DMS53 (cell line): ENCODE measurements around the gene RARRES2.

Experiments used
- DNase-seq: peaks from one replicate; lab custom pipeline; 2025; lab: John Stamatoyannopoulos, UW

RARRES2 gene

DNA sequence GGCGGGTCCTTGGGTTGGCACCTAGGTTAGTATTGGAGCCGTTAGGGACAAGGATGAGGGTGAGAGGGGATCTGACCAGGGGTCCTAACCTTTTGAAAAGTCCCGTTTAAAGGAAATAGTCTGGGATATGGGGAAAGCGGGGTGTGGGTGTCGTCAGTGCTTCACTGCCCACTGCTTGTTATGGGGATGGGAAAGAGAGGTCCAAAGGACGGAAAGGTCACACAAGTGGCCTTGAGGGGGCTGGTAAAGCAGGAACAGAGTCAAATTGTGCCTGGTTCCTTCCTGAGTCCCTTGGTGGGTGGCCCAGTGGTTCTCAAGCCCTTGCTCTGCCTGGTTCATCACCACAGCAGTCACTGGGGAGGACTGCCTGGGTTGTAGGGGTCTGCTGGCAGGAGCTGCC is 35.1 kb upstream of the RARRES2 start:
- no peak for DNase-seq

DNA sequence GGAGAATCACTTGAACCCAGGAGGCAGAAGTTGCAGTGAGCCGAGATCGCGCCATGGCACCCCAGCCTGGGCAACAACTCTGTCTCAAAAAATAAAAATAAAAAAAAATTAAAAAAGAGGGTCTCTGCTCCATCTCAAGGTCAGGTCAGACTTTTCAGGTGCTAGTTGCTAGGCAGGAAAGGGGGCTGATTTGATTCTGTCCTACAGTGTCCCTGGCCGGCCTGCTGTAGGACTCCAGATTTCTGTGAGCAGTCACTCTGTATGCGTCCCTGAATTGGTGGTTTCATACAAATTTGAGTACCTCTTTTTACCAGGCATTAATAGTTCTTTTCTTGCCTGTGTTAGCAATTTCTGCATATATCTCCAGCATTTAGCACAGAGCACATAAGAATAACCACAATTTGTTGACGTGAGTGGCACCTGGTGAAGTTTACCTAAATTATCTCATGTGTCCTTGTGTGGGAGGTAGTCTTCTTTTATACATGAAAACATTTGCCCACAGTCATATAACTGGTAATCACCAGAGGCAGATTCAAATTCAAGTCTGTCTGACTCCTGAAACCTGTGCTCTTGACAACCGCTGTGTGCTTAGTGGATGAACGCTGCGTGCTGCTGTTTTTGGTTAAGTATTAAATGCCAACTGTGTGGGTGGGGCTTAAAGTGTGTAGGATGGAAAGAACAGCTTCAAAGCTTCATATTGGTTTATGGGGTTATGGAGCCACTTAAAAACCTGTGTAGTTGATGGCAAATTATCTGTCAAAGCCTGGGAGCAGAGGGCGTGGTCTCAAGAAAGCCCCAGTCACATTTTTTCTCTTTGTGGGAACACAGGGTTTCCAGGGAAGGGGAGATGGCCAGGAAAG is 34.5 kb upstream of the RARRES2 start:
- DNase-seq = peak; percentile 71

DNA sequence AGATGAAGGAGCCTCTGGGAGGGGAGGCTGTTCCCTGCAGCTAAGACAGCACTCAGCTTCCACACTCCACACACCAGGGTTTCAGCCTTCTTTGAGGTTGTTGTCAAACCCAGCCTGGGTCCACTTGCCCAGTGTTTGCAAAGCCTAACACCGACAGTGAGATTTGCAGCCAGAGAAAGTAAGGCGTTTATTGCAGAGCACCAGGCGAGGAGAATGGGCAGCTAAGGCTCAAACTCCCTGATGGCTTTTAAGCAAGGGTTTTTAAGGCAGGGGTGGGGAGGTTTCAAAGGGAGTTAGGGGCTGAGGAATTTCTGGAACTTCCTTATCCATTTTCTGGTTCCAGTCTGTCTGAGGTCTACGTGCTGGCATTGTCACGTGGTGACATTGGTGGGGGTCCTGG is 33.0 kb upstream of the RARRES2 start:
- peak; percentile 32 for DNase-seq

DNA sequence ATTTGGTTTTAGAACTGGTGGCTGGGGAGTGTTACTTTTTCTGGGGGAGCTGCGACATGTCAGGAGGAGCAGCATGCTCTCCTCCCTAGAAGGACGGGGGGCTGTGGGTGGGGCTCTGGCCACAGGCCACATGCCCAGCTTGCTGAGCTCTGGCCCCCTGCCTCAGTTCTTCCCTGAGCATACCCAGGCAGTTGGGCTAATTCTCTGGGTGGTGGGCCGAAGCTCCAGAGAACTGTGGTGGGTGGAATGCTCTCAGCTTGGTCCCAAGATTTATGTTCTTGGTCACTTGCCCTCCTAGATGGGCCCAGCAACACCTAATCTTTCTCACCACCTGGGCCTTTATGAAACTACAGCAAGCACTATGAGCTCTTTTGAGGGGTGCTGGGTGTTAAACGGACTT is 32.6 kb upstream of the RARRES2 start:
- no peak for DNase-seq

DNA sequence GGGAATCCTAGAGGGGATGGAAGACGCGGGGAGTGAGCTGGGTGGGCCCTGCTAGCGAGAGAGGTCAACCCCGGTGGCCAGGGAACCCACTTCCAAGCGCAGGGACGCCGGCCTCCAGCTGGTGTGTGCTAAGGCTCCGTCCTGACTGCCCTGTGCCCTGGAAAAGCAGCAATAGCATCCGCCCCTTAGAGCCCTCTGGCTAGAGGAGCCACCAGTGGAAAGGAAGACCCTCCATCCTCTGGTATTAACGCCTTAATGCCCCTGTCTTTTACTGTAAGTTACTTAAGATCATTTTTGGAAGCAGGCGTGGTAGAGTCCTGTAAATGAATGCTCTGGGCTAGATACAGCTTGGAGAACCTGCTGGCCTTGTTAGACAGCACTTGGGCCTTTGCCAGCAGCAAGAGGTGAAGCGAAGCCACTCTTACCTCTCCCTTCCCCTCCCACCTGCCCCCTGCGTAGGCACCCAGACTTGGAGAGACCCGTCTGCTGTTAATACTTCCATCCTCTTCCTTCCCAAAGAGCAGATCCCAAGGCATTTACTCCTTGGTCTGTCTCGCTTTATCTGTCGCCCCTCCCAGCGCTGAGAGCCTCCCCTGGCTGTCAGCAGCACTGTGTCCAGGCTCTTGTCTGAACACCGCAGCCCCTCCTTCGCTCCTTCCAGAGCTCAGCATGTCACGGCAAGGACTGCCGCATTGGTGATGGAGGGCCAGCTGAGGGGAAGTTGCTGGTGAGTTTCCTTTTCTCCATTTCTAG is 31.8 kb upstream of the RARRES2 start:
- DNase-seq = peak; percentile 44

DNA sequence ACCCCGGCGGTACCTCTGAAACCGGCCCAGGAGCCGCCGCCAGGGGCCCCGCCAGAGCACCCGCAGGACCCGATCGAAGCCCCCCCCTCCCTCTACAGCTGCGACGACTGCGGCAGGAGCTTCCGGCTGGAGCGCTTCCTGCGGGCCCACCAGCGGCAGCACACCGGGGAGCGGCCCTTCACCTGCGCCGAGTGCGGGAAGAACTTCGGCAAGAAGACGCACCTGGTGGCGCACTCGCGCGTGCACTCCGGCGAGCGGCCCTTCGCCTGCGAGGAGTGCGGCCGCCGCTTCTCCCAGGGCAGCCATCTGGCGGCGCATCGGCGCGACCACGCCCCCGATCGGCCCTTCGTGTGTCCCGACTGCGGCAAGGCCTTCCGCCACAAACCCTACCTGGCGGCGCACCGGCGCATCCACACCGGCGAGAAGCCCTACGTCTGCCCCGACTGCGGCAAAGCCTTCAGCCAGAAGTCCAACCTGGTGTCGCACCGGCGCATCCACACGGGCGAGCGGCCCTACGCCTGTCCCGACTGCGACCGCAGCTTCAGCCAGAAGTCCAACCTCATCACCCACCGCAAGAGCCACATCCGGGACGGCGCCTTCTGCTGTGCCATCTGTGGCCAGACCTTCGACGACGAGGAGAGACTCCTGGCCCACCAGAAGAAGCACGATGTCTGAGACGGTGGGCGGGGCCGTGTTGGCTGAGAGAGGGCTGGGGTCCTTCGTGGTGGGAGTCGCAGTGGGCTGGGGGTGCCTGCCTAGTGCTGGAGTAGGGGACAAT is 31.0 kb upstream of the RARRES2 start:
- no peak for DNase-seq

DNA sequence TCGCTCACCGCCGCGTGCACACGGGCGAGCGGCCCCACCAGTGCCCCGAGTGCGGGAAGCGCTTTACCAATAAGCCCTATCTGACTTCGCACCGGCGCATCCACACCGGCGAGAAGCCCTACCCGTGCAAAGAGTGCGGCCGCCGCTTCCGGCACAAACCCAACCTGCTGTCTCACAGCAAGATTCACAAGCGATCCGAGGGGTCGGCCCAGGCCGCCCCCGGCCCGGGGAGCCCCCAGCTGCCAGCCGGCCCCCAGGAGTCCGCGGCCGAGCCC is 30.5 kb upstream of the RARRES2 start:
- DNase-seq = no peak

DNA sequence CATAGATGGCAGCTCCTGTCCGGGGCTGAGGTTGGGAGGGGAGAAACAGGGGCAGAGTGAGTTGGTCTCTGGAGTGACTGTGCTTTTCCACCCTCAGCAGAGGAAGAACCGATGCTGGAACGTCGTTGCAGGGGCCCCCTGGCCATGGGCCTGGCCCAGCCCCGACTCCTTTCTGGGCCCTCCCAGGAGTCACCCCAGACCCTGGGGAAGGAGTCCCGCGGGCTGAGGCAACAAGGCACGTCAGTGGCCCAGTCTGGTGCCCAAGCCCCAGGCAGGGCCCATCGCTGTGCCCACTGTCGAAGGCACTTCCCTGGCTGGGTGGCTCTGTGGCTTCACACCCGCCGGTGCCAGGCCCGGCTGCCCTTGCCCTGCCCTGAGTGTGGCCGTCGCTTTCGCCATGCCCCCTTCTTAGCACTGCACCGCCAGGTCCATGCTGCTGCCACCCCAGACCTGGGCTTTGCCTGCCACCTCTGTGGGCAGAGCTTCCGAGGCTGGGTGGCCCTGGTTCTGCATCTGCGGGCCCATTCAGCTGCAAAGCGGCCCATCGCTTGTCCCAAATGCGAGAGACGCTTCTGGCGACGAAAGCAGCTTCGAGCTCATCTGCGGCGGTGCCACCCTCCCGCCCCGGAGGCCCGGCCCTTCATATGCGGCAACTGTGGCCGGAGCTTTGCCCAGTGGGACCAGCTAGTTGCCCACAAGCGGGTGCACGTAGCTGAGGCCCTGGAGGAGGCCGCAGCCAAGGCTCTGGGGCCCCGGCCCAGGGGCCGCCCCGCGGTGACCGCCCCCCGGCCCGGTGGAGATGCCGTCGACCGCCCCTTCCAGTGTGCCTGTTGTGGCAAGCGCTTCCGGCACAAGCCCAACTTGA is 29.9 kb upstream of the RARRES2 start:
- DNase-seq = no peak

DNA sequence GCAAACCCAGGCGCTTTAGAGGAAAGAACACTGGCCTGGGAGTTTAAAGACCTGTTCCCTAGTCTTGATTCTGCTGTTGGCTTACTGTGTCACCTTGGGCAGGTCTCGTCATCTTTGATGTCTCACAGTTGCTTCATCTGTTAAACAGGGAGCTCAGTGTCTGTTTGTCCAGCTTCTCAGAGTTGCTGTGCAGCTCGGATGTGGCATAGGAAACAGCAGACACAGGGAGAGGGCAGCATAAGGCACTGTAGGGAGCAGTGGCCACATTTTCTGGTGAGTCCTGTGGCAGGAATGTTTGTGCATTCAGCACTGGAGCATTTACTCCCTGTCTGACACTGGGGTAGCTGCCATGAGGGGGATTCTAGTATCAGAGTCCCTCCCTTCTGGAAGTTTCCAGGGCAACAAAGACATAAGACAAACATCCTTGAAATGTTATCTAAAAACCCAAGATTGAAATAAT is 29.2 kb upstream of the RARRES2 start:
- DNase-seq = no peak

DNA sequence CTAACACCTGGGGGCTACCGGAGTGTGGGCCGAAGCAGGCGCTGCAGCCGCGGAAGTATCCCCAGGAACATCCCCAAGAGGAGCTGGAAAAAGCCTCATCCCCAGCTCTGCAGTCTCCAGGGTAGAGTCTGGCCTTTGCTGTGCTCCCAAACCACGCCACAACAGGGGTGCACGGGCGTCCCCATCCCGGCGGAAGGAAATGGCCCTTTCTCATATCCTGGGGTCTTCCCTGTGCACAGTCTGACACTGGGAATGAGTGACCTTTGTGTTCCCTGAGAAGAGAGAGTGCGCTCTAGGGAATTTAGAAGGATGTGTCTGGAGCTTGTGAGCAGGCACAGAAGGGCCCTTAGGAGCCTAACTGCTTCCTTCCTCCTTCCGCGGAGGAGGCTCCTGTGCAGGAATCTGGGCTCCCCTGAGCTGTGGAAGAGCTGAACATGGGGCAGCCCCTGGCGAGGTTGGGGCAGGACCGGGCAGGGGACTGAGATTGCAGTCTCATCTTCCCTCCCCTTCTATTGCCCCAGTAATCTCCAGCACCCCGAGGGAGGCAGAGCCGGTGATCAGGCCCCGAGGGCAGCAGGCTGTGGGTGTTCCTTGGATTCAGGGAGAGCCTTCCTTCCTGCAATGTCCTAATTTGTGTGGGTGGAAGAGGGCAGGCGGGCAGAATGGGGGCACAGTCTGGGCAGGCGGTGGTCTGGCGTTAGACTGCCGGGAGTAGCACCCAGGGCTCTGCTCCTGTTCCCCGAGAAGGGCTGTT is 28.5 kb upstream of the RARRES2 start:
- DNase-seq = peak; percentile 51

DNA sequence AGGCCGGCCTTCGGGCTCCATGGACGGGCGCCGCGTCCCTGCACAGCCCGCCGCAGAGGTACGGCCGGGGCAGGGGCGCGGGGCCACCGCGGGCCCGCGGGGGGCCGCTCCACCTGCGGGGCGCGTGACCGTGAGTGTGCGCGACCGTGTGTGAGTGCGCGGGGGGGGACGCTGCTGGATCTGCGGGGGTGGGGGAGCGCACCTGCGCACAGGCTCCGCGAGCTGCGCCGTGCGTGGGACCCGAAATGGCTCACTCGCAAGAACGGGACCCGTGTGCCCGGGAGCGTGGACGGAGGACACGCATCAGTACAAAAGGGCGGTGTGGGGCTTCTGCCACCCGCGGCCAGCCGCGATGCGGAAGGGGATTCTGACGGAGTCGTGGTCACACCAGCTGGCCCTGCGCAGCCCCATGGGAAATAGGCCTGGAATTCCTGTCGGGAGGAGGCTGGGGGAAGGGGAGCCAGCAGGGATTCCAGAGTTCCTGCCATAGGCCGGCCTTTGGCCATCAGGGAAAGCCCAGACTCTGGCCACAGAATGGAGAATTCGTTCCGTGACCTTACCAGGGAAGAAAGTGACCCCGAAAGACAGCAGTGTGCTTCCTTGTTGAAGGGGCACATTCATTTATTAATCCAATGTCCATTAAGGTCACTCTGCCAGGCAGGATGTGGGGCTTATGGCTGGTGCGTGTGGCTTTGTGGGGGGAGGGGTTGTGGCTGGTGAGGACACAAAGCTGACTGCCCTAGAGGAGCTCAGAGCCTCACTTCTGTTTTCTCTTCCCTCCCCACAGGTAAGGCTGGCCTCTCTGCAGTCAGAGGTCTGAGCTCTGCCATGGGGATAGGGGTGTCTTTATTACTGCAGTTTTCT is 27.7 kb upstream of the RARRES2 start:
- DNase-seq = peak; percentile 87

DNA sequence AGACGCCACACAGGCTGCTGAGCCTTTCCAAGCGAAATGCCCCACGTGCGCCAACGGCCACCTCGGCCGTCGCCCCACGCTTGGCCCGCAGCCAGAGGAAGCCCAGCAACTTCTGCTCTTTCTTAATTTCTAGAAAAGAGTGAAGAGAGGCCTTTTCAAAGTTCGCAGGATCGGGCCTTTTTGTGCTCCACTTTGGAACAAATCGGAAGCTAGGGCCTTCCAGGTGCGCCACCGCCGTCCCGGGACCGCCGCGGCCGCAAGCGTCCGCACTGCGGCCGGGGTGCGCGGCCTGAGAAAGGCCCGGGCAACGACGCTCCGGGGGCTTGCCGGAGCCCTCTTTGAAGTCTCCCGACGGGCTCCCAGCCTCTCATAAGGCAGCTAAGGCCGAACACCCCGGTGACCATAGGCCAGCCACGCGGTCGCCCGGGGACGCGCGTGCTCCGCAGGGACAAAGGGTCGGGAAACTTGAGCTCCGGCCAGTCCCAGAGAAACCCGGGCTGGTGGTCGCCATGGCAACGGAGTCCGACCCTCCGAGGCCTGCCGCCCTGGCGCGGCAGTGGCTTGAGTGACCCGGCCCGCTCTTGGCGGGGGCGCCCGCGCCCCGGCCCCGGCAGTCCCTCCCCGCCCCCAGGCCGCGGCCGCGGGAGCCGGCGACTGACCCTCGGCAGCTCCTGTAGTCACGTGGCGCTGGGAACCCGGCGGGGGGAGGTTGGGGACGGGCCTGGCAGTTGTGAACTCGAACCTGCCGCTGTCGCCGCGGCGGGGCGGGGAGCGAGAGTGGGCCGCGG is 26.9 kb upstream of the RARRES2 start, which contains the start of gene REPIN1:
TSS of gene REPIN1 (plus strand) at position 727 of the 788 bp plus-strand sequence. CDS start 890 bp downstream, outside the sequence.
- peak; percentile 99 for DNase-seq

DNA sequence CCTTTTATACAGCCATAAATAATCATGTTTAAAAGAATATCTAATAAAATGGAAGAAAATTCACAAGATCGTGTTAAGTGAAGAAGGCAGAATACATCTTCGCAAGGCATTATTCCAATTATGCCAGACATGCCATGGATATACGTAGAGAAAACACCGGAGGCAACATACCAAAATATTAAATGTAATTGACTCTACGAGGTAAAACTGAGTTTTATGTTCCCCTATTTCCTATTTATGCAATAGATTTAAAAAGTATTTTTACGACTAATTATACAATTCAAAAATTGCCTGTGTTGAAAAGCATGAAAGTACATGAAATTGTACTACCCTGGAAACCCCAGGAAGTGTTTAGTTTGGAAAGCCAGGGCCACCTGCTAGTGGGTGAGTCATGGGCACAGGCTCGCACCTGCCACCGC is 26.3 kb upstream of the RARRES2 start:
- no peak for DNase-seq

DNA sequence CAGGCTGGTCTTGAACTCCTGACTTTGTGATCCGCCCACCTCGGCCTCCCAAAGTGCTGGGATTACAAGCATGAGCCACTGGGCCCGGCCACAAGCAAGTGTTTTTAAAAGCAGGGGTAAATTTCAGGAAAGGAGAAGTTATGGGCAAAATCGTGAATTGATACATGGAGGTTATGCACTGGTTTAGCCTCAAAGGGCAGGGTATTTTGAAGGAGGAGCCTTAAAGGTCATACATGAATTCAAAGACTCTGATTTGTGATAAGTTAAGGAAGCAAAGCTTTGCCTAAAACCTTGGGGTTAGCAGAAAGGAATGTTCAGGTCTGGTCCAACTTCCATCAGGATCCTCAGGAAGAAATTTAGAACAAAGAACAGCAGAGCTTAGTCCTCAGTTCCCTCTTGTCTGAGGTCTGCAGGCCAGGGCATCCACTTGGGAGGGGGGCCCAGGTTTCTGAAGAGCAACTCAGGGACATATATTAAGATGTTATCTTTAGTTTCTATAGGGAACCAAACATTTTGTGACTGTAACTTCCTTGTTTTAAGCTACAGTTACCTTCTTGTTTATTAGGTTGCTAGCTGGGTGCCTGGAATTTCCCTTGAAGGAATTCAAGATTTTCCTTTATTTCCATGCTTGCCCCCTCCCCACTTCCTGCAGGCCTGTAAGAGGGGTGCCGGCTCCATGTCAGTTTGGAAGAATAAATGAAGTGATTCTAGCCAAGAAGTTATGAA is 24.4 kb upstream of the RARRES2 start:
- DNase-seq = peak; percentile 76

DNA sequence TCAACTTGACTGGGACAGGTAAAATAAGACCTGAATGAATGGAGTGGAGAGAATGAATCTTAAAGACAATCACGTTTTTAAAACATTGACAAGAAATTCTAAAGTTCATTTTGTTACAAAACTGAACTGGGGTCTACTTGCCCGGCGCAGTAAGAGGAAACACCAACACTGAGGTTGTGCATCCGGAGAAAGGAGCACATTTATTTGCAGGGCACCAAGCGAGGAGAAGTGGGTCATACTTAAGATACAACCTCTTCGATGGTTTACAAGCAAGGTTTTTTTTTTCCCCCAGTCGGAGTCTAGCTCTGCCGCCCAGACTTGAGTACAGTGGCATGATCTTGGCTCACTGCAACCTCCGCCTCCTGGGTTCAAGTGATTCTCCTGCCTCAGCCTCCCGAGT is 23.8 kb upstream of the RARRES2 start:
- no peak for DNase-seq

DNA sequence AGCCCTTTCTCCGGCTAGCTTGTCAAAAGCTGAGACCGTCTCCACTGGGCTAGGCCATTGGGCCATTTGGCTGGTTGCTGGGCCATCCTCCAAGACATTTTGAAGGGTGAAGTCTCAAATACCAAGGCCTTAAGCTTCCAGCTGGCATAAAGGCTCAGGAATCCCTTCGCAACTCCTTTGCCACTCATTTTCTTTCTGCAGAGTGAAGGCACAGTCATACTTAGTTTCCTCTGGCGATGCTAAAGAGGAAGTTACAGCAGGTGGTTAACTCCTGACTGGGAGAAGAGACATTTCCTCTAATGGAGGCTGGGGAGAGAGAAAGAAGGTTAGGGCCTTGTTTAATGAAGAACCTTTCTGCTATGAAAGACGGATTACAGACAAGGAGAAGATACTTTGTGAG is 22.4 kb upstream of the RARRES2 start:
- DNase-seq = no peak

DNA sequence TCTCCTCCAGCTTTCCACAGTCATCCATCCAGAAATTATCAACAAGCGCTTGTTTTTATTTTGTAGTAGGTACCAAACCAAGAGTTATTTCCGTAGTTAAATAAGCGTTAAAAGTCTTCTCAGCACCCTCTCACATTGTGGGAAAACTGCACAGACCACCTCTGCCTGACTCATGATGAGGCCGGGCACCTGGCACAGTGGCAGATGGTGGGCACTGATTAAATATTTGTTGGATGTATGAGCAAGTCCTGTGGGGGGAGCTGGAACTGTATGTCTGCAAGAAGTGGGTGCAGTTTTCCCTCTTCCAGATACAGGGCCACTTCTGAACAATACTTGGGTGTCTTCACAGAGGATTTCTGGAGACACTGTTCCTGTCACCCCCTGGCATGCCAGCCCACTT is 21.9 kb upstream of the RARRES2 start:
- no peak for DNase-seq
